GM19395 (cell line): ENCODE measurements around the gene NEDD9.

ENCODE experiments used
- ATAC-seq: cut with Tn5 transposase; IDR thresholded peaks from one replicate; pipeline ENCODE4 v1.9.1; 2021; ENCODE audit warnings: mild to moderate bottlenecking, moderate library complexity; ENCODE audit not compliant: unreplicated experiment

NEDD9 gene

DNA sequence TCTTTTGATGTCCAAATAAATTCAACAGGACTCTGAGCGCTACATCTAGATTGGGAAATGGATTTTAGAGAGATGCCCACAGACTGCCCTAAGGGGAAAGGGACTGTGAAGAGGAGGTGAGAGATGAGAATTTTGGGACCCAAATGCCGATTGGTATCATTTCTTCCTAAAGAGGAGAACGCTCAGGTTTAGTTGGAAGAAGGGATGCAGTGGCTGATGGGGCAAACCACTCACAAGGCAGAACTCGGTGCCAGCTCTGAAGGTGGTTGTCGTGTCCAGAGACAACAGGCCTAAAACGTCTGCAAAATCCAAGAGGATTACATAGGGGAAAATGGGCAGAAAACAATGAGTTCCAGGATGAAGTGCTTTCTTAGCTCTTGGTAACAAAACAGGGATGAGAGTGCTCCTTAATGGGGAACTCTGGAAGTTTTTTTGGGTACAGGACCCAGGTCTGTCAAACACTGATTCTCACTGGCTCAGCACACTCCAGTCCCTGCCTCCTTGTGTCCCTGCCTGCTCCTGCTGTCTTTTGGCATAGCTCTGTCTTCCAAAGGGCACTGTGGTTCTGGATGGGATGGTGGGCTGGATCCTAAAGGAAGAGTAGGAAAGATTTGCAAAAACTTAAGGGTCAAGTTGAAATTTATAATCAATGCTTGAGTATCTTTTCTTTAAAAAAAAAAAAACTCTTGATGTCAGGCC lies 29.0 kb downstream of the NEDD9 start:
- ATAC-seq = no peak

DNA sequence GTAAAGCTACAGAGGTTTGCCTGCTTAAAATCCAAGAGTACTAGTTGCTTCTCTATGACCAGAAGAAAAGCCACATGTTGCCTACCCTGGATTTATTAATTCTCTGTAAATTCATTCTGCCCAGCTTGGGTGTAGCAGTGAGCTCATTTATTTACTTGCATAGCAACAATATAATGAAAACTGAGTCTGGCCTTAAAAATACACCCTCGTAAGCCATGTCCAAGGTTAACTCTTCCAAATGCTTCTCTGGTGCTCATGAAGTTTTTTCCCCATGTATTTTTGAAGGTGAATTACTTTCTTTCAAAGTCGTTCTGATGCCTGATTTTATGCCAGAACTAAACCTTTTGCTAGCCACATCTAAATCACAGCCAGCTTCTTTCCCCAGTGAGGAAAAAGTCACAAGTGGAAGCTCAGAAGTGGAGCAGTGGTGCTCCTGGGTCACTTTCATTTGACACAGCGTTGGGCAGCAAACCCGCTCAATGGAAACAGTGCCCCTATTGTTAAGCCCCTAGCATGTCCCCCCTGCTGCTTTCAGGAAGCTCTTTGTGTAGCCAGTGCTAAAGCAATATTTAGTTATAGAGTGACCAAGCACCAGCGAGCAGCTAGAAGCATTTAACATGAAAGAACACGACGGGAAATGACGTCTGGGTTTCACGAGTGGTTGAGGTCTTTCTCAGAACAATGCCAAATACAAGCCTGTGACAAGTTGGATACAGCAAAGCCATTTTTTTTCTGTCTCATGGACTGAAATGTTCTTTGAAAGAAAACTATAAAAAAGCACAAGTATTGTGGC lies 29.8 kb downstream of the NEDD9 start:
- no peak for ATAC-seq

DNA sequence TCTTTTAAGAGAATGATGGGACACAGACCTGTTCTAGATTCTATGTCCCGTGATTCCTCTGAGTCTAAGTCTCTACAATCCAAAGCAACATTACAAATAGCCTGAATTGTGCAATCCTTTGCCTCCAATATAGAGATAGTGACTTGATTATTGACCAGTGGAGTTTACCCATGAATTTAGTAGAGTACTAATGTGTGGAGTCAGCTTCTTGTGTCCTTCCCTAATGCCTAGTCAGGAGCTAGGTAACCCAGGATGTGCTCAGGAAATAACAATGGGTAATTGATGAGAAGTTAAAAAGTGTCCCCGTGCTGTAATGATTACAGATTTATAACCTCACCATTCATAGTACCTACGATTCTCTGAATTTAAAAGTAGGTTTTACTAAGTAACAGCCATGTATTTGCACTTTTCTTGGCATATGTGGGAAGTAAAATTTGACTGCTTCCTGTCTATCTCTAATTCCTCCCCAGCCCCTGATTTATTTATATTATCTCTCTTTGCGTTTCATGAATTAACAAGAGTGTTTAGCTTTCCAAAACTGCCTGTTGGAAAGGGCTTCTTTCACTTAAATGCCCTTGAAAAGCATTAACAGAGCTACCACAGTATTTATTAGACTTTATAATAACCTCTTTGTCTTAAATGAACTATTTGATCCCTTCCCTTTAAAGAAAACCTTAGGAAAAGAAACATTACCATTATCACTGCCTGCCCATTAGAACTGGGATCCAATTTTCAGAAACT lies 30.5 kb downstream of the NEDD9 start:
- no peak for ATAC-seq

DNA sequence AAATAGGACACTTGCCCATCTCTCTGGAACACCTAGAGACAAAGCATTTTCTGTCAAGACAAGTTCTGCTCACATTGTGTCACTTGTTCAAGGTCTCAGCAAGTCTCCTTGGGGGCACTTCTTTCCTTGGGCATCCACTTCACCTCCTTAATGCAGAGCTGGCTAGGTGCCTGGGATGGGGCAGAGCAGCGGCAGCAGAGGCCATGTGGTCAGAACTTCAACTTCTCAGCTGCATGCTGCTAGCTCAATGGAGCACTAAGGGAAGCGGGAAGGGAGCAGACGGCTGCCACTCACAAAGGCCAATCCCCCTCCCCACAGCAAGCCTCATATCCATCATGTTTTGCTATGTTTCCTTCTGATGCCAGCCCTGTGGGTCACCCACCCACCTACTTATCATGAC lies 31.5 kb downstream of the NEDD9 start:
- ATAC-seq = no peak

DNA sequence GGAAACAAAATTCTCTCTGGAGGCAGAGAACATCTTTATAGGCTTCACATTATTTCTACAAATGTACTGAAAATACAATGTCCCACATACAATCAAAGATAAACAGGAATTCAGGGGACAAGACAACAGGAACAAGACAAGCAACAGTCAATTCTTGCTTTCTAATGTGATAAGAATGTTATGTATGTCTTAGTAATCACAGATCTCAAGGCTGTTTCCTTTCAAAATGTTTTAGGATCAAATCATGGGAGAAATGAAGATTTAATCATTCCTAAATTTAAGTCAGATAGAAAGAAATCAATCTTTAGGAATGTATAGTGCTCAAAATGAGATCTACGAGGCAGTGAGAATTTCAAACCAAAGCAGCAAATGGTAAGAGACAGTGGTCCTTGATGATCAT lies 32.1 kb downstream of the NEDD9 start:
- no peak for ATAC-seq

DNA sequence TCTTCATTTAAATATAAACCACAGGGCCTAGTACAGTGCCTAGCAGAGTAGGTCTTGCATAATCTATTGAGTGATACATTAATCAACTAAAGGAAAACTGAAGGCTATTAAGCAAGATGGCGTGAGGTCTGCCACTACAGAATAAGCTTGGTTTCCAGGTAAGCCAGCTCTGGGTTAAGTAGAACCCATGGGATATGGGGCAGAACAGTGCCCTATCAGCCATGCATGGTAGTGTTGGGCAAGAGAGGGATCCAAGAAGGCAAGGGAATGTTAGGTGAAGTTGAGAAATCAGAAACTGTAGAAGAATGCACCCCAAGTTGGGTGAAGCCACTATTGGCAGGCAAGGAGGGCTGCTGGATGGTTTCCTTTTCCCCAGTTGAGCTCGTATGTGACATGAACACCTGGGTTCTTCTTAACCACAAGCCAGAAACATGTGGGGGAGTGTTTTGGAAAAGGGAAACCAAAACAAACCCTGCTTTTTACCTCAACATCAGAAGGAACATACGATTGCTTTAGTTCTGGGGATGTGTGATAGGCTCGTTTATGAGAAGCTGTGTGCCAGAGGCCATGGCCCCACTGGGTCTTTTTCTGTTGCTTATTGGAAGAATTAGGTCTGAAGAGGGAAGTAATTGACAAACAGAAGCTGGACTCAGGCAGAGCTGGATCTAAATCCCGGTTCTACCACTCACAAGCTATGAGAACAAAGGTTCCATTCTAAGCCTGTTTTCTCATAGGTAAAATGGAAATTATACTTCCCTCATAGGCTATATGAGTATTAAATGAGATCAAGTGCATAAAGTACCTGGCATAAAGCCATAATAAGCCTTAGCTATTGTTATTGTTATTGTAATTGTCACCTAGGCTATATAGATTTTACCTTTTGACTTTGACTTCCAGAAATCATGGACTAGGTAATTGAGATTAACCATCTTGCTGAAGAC lies 33.5 kb downstream of the NEDD9 start:
- peak; percentile 53 for ATAC-seq

DNA sequence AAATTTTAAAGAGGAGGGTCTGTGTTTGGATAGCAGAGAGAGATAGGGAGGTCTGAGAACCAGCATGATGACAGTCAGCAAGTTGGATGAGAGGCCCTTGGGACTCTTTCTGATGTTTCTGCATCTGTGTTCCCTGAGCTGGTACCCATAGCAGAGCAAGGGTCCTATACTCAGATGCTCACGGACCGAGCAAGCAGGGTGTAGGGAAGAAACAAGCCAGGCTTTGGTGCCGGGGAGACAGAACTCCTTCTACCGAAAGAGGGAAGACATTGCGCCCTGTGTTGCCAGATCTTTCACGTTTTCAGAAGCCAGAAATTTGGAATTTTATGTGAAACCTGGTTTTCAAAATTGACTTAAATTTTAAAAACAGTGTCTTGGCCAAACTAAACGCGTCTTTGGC lies 34.6 kb downstream of the NEDD9 start:
- no peak for ATAC-seq

DNA sequence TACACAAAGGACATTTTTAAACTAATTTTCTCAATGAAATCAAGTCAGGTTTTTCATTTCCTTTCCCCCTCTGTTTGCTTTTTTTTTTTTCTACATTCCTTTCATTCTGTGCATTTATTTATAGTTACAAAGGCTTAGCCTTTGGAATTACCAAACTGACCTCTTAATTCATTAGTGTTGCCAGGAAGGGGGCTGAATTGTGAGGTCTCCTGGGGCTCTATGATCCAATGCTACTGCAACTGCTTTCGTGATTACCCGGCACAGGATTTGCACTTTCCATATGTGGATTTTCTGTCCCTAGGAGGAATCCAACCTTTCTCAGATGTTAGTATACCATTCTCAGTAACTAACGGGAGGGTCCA lies 35.3 kb downstream of the NEDD9 start:
- ATAC-seq = no peak

DNA sequence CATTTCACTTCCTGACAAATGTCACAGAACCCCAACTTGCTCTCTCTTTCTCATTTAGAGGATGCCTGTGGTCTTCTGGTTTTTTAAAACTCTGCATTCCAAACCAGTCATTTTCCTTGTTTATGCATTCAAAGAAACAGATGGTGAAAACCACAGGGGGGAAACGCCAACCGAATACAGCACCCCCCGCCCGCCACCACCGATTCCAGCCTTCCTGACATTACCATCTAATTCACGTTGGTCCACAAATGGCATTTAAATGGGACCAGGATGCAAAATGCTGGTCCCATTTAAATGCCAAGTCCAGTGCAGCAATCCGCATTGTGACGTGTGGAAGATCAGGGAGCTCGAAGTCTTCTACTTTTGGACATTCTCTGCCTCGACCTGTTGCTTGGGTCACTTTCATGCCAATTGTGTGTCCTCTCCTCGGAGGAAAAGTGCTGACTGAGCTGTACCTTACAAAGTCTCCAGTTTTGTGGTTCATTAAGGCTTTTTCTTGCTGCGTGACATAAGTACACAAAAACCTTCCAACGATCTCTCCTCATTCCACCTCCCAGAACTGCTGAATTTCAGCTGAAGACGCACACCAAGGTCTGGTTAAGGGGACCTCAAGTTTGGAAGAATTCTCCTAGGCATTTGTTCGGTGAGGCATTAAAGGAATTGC lies 35.8 kb downstream of the NEDD9 start:
- no peak for ATAC-seq

DNA sequence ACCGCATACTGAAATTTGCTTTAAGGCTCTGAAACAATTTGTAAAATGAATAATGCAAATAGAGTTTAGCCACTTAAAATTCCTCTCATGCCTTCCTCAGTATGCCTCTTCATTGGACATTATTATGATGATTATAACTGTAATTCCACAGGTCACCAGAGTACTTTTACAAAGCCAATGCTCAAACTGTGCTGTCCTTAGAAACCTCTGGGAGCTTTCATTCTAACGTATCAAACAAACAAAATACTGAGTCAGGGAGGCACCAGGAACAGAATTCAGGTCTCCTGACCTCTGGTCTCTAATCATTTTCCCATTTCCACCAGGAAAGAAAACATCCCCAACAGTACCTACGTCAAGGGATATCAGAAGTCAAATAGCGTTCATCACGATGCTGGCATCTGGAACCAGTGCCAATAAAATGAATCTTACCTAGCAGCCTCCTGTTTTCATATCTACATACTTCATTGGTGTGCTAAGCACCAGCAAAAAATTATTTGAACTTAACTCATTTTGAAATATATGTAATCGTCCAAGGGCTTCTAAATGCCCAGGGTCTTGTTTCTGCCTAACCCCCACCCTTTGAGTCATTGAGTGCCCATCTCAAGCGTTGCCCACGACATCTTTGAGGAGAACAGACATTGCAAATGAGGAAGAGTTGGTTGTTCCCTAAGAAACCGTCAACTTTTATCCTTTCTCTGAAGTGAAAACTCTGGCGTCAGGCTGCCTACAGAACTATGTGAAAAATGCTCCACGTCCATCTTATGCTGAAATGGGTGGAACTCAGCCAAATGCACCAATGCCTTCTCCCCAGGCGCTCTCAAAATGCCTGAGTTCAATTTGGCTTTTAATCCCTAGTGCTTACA lies 37.9 kb downstream of the NEDD9 start:
- no peak for ATAC-seq

DNA sequence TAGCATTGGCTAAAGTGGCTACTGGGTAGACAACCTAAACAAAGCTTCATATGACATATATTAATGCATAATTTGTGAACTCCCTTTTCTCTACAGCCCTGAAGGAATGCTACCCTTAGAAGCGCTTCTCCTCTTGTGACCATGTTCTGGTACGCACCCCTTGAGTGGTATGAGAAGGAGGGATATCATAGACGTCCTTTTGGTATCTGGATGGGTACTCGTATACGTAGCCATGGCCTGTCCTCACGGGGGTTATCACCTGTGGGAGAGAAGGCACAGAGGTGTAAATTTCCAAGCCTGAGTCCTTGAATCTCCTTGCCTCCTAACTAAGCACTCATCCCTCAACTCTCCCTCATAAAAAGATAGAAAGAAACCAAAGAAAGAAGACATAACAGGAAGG lies 39.0 kb downstream of the NEDD9 start:
- ATAC-seq = no peak

DNA sequence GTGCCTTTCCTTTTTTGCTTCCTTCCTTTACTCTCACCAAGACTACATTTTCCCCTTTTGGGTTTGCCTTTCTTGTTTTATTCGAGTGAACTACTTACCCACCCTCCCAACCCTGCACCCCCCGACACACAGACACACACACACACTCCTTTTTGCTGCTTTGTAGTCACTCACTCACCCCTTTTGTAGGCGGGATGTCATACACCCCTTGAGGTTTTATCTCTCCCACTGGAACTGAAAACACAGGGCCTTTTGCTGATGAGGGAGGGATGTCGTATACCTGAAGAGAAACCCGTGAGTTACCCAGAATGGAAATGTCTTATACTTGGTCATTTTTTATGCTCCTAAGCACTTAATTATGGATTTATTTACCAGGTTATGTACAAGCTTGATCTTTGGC lies 40.3 kb downstream of the NEDD9 start:
- no peak for ATAC-seq

DNA sequence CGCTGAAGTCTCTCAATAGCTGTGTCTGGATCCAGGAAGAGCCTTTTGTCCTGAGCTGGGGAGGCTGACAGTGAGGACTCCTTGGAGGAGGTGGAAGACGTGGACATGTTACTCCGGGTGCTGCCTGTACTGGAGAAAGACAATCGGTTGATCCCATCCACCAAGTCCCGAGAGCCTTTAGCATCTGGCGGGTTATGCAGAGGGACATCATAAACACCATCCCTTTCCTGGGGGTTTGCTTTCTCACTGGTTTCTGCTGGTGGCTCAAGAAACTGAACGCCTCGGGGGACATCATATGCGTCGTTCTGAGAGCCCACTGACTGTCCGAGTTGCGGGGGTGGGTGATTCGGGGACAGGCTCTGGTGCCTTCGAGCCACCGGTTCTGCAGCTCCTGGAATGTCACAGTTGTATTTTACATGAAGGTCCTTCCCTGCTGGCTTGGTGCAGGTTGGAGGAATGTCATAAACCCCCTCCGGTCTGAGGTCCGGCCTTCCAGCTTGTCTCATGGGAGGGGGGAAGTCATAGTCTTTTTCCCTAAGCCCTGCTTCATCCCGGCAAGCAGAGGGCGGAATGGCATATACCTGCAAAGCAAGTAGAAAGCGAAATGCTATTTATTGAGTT lies 41.7 kb downstream of the NEDD9 start:
- ATAC-seq = no peak

DNA sequence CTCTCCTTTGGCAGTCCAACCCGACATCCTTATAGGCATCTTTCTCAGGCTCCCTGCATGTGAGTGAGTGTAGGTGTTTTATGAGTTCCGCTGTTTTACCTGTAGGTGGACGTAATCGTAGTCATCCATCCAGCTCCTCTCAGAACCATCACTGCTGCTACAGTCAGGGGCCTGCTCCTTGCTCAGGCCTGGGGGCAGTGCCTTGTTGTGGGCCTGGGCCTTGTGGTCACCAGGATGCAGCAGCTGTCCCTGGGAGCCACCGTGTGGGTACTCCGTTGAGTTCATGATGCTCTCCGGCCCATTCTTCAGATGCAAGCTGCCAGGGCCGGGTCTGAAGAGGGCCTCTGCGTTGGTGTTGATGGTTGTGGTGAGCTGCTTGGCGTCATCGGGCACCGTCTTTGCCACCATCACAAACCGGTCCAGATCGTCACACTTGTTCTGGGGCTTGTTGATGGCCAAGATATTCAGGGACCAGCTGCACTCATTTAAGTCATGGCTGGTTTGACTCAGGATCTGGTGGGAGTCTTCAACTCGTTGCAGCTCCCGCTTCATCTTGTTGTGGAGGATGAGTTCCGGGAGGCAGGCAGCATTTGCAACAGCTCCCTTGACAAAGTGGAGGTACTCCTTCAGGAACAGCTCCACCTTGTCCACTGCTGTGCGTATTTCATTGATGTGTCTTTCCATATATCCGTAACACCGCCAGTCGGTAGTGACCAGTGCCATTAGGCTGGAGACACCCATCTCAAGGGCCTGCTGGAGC lies 42.4 kb downstream of the NEDD9 start:
- no peak for ATAC-seq

DNA sequence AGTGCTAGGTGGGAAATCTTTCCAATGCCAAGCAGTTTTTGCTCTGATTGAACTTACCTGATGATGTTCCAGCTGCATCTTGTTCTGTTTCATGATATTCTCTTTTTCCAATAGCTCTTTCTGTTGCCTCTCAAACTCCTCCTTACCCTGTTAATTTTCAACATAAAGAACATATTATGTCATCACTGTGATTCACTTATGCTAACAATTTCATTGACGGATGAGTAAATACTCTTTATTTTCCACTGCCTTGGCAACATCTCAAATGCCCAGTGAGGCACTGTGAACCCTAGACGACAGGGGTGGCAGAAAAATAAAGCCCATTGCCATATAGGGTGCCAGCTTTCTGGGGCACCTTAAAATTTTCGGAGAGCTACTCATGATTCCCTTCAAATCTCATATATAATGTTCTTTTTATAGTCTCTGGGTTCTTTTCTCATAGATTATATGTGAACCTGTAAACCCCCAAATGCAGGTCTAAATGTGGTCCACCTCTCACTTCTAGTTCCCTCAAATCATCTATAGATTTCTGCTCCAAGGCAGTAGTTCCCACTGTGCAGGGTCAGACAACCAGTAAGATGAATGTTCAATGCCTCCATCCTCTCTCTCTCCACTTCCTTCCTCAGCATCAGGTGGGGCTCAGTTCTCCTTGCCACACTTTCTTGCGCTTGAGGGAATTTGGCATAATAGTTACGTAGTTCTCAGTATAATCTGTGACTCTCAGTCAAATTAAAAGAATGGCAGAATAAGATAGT lies 44.1 kb downstream of the NEDD9 start:
- no peak for ATAC-seq

DNA sequence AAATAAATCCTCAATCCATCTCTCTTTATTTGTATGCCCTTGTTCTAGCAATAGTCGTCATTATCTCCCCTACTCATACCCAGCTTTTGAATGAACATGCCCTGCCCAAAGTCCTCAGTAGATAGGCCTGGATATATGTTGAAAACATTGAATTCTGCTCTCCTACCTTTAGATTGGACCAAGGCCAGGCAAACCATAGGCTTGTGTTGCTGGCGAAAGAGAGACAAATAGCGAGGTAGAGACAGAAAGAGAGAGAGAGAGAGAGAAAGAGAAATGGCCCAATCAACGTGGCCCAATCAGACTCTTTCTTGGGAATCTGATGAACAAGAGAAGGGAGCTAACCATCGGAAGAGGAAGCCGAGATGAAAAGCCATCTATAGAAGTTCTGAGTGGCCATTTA lies 45.2 kb downstream of the NEDD9 start:
- no peak for ATAC-seq

DNA sequence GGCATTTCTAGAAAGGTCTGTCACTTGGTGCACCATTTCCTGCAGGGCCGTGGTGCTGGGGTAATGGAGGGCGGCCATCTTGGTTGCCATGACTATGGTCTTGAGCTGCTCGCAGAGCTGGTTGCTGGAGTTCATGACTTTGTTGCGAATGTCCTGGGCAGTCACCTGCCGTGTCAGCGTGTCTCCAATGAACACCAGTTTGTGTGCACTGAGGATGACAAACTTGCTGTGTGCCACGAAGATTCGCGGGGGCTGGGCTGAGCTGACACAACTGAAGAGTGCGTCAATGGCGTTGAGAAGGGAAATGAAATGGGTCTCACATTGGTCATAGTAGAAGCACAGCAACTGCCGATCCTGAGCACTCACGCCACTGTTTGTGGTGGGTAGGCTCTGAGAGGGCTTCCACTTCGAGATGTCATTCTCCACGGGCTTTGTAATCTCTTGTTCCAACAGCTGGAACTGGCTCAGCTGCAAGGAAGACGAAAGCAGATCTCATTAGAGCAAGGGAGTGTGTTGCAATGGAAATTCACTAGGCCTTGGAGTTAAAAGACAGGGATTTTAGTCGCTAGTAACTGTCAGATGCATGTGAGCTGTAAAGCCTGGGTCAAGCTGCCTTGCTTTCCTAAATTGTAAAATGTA lies 47.1 kb downstream of the NEDD9 start:
- no peak for ATAC-seq
